ENCODE data around the gene TSPAN4. TPM values are rescaled to one million over a fixed set of nuclear protein-coding genes. Genes with fewer than 3 reads are reported as not detected.

Gene TSPAN4
- total and polyA plus RNA-seq, 3 donors from 2014 or later = 47.2 to 87.0 (median 49.1) TPM

DNA sequence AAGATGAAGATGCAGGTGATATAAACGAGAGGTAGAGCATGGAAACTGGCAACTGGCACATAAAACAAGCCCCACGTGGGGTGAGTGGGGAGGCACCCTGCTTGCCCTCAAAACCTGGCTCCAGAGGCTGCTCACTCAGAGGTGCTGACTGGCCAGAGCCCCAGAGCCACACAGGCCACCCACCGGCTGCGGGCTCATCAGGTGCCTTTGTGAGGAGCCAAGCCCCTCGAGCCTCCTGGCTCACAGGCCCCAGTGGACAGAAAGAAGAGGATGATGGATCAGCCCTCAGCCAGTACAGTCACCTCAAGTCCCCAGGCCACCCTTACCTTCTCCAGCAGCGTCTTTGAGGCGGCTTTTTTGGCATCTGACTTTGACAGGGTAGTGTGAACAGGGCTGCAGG lies 61.7 kb downstream of the TSPAN4 start:
- Histone ChIP-seq H3K36me3 (ENCODE audit: low read depth, missing control alignments) (no peaks in the 10 kb centered on the region), H3K4me1 (no peaks in the 10 kb centered on the region), H3K27ac (no peak overlapping the region), H3K9me3 (no peaks in the 10 kb centered on the region), H3K4me3 (no peak overlapping the region), H3K27me3 (no peaks in the 10 kb centered on the region)
- intact Hi-C loops (cut with DNase I; ENCODE audit: low total_unique reads) = no loop called here
- no peak for DNase-seq
- TF ChIP-seq, protein P1, sequence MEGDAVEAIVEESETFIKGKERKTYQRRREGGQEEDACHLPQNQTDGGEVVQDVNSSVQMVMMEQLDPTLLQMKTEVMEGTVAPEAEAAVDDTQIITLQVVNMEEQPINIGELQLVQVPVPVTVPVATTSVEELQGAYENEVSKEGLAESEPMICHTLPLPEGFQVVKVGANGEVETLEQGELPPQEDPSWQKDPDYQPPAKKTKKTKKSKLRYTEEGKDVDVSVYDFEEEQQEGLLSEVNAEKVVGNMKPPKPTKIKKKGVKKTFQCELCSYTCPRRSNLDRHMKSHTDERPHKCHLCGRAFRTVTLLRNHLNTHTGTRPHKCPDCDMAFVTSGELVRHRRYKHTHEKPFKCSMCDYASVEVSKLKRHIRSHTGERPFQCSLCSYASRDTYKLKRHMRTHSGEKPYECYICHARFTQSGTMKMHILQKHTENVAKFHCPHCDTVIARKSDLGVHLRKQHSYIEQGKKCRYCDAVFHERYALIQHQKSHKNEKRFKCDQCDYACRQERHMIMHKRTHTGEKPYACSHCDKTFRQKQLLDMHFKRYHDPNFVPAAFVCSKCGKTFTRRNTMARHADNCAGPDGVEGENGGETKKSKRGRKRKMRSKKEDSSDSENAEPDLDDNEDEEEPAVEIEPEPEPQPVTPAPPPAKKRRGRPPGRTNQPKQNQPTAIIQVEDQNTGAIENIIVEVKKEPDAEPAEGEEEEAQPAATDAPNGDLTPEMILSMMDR (IDR thresholded peaks at IDR 0.05) = no peak
- no peak for TF ChIP-seq POLR2A (IDR thresholded peaks at IDR 0.05)
- 95 to 96% methylated on average over 4 to 6 of the region's 7 CpGs for WGBS, 2 donors

DNA sequence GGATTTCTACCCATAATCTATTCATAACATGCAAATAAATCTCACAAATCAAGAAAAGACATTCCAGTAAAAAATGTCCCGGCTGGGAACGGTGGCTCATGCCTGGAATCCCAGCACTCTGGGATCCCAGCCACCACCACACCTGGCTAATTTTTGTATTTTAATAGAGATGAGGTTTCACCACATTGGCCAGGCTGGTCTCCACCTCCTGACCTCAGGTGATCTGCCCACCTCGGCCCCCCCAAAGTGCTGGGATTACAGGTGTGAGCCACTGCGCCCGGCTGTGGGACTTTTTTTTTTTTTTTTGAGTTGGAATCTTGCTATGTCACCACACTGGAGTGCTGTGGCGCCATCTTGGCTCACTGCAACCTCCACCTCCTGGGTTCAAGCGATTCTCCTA lies 63.3 kb downstream of the TSPAN4 start:
- TF ChIP-seq, protein P1 (IDR thresholded peaks at IDR 0.05) = no peak
- TF ChIP-seq POLR2A (IDR thresholded peaks at IDR 0.05) = no peak
- H3K4me1 ChIP-seq = peaks cover 8% of the 10 kb centered on the region
- 87 to 89% methylated on average over 7 of the region's 7 CpGs for WGBS, 2 donors
- intact Hi-C loops (cut with DNase I; ENCODE audit: low total_unique reads) = no loop called here
- no peak overlapping the region for H3K27ac ChIP-seq
- no peaks in the 10 kb centered on the region for H3K36me3 ChIP-seq (ENCODE audit: low read depth, missing control alignments)
- H3K4me3 ChIP-seq = no peak overlapping the region
- H3K27me3 ChIP-seq = no peaks in the 10 kb centered on the region
- no peaks in the 10 kb centered on the region for H3K9me3 ChIP-seq
- no peak for DNase-seq

DNA sequence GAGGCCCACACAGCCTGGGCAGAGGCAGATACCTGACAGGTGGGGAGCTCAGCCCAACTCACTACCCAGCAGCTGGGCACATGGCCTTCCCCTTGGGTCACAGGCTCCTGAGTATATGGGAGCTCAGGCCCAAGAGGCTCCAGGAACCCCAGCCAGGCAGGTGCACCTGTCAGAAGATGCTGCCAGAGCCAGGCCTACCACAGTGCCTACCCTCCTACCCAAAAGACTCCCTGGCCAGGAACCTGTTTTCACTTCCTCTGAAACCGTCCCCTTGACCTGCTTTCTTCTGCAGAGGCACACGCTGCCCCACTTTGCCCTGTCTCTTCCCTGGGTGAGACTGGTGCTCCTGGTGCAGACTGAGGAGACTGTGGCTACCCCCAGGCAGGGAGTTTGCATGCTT lies 65.0 kb downstream of the TSPAN4 start:
- H3K4me3 ChIP-seq = no peak overlapping the region
- no peaks in the 10 kb centered on the region for H3K36me3 ChIP-seq (ENCODE audit: low read depth, missing control alignments)
- WGBS, 2 donors = 94 to 95% methylated on average over 2 of the region's 2 CpGs
- H3K27me3 ChIP-seq = no peaks in the 10 kb centered on the region
- no peaks in the 10 kb centered on the region for H3K9me3 ChIP-seq
- intact Hi-C loops (cut with DNase I; ENCODE audit: low total_unique reads) = no loop called here
- H3K27ac ChIP-seq = no peak overlapping the region
- peaks cover 15% of the 10 kb centered on the region for H3K4me1 ChIP-seq
- no peak for DNase-seq
- TF ChIP-seq, protein P1 (IDR thresholded peaks at IDR 0.05) = no peak
- TF ChIP-seq POLR2A (IDR thresholded peaks at IDR 0.05) = no peak

DNA sequence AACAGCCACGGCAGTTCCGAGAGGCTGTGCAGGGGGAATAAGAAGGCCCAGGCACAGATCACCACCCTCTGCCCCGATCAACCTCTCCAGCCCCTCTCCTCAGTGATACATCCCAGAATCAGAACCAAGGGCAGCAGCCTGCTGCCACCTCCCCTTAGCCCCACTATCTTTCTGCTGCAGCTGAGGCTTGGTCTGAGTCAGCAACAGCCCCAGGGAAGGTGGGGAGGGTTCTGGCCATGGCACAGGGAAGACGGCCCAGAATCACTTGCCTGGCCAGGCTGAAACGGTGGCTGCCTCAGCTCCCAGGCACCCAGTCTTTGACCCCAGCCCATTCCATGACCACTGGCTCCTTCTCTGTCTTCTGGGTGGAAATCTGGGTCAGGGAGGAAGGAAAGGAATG lies 65.6 kb downstream of the TSPAN4 start:
- Histone ChIP-seq H3K27me3 (no peaks in the 10 kb centered on the region), H3K4me3 (no peak overlapping the region), H3K27ac (no peak overlapping the region), H3K4me1 (peaks cover 15% of the 10 kb centered on the region), H3K9me3 (no peaks in the 10 kb centered on the region), H3K36me3 (ENCODE audit: low read depth, missing control alignments) (no peaks in the 10 kb centered on the region)
- WGBS, 2 donors = 88 to 96% methylated on average over 4 to 5 of the region's 5 CpGs
- TF ChIP-seq POLR2A (IDR thresholded peaks at IDR 0.05) = no peak
- TF ChIP-seq, protein P1 (IDR thresholded peaks at IDR 0.05) = no peak
- intact Hi-C loops (cut with DNase I; ENCODE audit: low total_unique reads) = no loop called here
- DNase-seq = no peak

DNA sequence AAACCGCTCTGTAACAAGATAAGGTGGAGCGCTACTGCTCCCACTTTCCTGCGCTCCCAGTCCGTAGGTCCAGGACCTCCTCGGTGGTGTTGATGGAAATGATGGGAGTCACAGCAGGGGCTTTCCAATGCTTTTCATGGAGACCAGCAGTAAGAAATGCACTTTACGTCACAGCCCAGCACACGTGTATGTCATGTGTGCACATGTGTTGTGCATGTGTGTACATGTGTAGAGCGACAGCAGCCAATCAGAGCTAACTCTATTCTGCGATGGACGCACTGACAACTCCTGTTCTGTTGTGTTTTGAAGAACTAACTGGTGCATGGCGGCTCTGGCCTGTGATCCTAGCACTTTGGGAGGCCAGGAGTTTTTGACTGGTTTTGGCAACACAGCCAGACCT lies 66.8 kb downstream of the TSPAN4 start:
- TF ChIP-seq POLR2A (IDR thresholded peaks at IDR 0.05) = no peak
- TF ChIP-seq, protein P1 (IDR thresholded peaks at IDR 0.05) = no peak
- no peak for DNase-seq
- Histone ChIP-seq H3K27me3 (no peaks in the 10 kb centered on the region), H3K4me1 (peaks cover 15% of the 10 kb centered on the region), H3K36me3 (ENCODE audit: low read depth, missing control alignments) (no peaks in the 10 kb centered on the region), H3K9me3 (no peaks in the 10 kb centered on the region), H3K27ac (no peak overlapping the region), H3K4me3 (no peak overlapping the region)
- 83 to 86% methylated on average over 11 of the region's 11 CpGs for WGBS, 2 donors
- intact Hi-C loops (cut with DNase I; ENCODE audit: low total_unique reads) = no loop called here

Data from testis (tissue), 3 donors.